HG02642 (cell line): ENCODE measurements around the gene FLRT1.

Source experiments
- ATAC-seq: cut with Tn5 transposase; IDR thresholded peaks from one replicate; pipeline ENCODE4 v1.9.1; 2021; ENCODE audit warnings: mild to moderate bottlenecking; ENCODE audit not compliant: unreplicated experiment, poor library complexity

FLRT1 gene

GRCh38 chr11:64081745-64082442 lies 46.2 kb downstream of the FLRT1 start:
- ATAC-seq, result no peak

- ATAC-seq, result no peak
Measured at GRCh38 chr11:64083398-64084080, 47.8 kb downstream of the FLRT1 start.

- ATAC-seq, result no peak
Measured at GRCh38 chr11:64084146-64084950, 48.6 kb downstream of the FLRT1 start.

GRCh38 chr11:64084951-64085710 lies 49.4 kb downstream of the FLRT1 start:
- ATAC-seq, result no peak
